Measurements from ENCODE around the gene AMHR2.
"Not testable (repeated sequence)": the region's sequence is repeated elsewhere in the genome, so short reads cannot be mapped to it uniquely, and the experiment has no call there.

The AMHR2 gene

GRCh38 chr12:53443955-53444354, 20.3 kb downstream of the AMHR2 start:
- intact Hi-C loops (cut with DNase I): no loop called here
- DNase-seq: no peak

DNA sequence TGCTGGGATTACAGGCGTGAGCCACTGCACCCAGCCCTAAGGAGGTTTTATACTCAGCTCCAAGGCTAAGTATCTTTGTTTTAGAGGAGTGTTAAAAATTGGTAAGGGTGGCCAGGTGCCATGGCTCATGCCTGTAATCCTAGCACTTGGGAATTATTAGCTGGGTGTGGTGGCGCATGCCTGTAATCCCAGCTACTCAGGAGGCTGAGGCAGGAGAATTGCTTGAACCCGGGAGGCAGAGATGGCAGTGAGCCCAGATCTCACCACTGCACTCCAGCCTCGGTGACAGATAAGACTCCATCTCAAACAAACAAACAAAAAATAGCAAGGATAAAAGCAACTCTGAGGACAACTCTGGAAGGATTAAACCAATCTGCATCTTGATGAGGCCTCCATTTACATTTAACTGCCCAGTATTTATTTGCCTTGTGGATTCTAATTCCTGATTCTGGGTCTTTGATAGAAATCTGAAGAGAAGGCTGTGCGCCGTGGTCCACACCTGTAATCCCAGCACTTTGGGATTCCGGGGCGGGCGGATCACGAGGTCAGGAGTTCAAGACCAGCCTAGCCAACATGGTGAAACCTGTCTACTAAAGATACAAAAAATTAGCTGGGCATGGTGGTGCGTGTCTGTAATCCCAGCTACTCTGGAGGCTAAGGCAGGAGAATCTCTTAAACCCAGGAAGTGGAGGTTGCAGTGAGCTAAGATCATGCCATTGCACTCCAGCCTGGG, 21.1 kb downstream of the AMHR2 start:
- intact Hi-C loops (cut with DNase I); DNase-seq: not testable (repeated sequence)

DNA sequence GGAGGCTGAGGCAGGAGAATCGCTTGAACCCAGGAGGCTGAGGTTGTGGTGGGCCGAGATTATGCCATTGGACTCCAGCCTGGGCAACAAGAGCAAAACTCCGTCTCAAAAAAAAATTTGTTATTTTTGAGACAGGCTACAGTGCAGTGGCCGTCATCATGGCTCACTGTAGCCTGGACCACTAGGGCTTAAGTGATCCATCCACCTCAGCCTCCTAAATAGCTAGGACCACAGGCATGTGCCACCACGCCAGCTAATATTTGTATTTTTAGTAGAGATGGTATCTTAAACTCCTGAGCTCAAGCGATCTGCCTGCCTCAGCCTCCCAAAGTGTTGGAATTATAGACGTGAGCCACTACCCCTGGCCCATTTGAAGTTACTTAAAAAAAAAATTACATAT, 27.3 kb downstream of the AMHR2 start:
- intact Hi-C loops (cut with DNase I): loop anchor here (5.0 kb wide), 1 partner anchor 41 kb away; no protein-coding TSS in a partner anchor

DNA sequence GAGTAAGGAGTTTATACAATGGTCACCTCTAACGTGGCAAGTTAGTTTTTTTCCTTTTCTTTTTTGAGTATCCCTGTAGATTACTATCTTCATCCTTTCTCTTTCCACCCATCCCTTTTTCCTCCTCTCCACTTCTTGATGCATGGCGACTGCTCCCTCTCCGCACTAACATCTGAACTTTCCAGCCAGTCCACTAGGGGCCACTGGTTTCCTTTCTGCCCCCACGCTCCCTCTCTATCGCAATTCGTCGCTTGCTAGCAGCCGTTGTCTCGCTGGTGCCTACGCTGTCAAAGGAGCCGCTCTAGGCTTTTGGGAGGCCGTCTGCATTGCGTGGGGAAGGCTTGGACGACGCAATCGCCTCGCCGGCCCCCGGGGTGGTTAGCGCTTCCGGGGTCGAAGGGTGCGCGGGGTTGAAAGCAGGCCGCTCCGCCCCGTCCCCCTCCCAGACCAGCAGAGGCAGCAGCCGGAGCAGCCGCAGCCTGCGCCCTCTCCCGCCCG, 28.1 kb downstream of the AMHR2 start, which contains the start of gene PCBP2:
PCBP2 (plus strand) TSS at position 442 of the 498 bp plus-strand sequence. CDS start 2,699 bp downstream, outside the sequence.
- intact Hi-C loops (cut with DNase I): loop anchor here (1.0 to 5.0 kb wide), 2 partner anchors 10 to 41 kb away; partner anchors contain the start of gene PRR13

More for the DNA sequence above, 27.3 kb downstream of the AMHR2 start:
- DNase-seq: peak in 1 of 42 donors; percentile 24

GRCh38 chr12:53452159-53453077, 28.8 kb downstream of the AMHR2 start:
- peak; percentile 72 to 95 (median 88) for DNase-seq
- intact Hi-C loops (cut with DNase I): loop anchor here (1.0 to 5.0 kb wide), 2 partner anchors 11 to 40 kb away; partner anchors contain the start of gene PRR13

More for the DNA sequence above, 28.1 kb downstream of the AMHR2 start, which contains the start of gene PCBP2:
- DNase-seq: peak; percentile 98 to 100 (median 99)

DNA sequence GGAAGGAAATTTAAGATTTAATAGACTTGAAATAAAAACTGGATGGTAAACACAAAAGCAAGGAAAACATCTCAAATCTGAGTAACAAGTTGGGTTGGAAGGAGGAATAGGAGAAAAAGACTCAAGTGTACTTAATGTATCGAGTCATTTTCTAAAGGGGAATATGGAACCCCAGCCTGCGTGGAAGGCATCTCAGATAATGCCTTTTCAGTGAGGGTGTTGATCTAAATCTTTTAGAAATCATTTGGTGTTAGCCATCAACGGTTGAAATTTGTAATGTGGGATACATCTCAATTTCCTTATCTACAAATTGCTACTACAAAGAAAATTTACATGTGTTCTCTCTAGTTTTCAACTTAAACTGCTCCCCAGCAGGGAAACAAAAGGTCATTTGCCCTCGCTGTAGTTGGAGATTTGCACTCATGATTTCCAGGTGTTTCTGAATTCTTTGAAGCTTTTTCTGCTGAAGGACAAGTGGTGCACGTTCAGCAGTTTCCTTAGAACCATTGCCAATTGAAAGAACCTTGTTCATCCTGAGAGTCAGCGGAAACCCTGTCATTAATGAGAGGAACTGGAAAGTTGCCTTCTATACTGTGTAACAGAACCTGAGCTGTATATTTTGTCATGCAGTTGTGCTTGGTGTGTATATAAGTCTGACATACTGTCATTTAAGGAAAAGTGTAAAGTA, 30.4 kb downstream of the AMHR2 start:
- intact Hi-C loops (cut with DNase I): loop anchor here (5.0 kb wide), 1 partner anchor 38 kb away; no protein-coding TSS in a partner anchor
- no peak for DNase-seq

DNA sequence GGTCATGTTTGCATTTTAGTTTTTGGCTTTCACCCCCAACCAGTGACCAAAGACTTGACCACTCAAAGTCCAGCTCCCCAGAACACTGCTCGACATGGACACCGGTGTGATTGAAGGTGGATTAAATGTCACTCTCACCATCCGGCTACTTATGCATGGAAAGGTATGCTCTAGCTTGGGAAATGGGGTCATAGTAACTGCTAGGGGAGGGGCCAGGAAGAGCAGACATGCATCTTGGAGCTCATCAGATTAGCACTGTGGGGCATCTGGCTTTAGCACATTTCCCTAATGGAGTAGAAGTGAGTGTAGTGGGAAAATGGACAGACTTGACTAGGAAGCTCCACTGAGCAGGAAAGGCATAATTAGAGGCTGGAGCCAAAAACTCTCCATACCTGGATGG, 31.1 kb downstream of the AMHR2 start:
- DNase-seq: no peak
- intact Hi-C loops (cut with DNase I): loop anchor here (5.0 kb wide), 1 partner anchor 38 kb away; no protein-coding TSS in a partner anchor

DNA sequence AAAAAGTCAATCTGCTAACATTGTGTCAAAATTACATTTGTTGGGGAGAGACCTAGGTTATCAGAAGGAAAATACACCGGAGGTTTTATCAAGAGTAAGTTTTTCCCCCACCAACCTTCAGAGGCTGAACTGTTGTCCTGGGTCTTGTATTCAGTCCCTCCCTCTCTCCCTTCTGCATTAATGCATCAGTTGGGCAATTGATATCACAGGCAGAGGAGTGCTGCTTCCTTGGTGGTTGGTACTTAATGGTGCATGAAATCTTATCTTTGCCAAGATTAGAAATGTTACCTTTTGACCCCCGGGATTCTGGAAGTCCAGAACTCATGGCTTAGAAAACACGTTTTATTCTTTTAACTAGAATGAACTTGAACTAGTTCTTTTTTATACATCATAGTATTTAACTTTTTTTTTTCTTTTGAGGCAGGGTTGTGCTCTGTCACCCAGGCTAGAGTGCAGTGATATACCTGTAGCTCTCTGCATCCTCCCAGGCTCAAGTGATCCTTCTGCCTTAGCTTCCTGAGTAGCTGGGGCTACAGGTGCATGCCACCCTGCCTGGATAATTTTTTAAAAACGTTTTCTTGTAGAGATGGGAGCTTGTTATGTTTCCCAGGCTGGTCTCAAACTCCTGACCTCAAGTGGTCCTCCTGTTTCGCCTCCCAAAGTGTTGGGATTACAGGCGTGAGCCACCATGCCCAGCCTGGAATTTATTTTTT, 33.2 kb downstream of the AMHR2 start:
- DNase-seq: no peak
- intact Hi-C loops (cut with DNase I): no loop called here

DNA sequence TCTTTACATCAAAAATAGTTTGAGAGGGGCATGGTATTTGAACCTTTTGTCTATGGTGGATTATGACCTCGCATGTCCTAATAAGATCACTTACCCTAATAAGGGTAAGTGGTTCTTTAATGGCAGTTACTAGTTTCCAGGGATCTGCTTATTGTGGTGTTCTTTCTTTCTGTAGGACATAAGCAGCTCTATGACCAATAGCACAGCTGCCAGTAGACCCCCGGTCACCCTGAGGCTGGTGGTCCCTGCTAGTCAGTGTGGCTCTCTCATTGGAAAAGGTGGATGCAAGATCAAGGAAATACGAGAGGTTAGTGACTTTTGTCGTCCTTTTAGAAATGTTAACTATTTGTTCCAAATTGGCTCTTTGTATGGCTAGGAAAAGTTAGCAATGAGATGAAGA, 35.4 kb downstream of the AMHR2 start:
- intact Hi-C loops (cut with DNase I): no loop called here
- no peak for DNase-seq

DNA sequence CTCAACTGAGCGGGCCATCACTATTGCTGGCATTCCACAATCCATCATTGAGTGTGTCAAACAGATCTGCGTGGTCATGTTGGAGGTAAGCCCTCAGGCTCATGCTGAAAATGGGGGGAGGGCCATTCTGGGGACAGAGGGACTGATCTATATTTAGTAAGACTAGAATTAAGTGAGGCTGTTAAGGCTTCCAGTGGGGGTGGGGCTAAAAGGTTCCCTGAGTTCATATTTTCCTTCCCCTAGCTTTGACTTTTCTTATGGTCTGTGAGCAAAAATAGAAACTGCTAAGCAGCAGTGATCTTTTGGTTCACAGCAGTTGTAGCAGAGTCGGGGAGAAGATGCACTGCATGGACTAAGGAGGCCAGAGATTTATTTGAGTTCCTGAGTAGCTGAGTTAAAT, 37.4 kb downstream of the AMHR2 start:
- intact Hi-C loops (cut with DNase I): no loop called here
- no peak for DNase-seq

DNA sequence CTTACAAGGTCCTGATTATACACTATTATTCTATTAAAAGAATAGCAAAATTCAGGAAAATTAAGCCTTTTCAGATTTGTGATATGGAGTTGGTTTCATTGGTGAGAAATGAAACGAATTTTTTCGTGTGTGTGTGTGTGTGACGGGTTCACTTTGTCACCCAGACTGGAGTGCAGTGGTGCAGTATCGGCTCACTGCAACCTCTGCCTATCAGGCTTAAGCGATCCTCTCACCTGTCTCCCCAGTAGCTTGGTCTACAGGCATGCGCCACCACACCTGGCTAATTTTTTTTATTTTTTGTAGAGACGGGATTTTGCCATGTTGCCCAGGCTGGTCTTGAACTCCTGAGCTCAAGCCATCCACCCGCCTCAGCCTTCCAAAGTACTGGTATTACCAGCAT, 37.9 kb downstream of the AMHR2 start:
- intact Hi-C loops (cut with DNase I): no loop called here
- DNase-seq: no peak

DNA sequence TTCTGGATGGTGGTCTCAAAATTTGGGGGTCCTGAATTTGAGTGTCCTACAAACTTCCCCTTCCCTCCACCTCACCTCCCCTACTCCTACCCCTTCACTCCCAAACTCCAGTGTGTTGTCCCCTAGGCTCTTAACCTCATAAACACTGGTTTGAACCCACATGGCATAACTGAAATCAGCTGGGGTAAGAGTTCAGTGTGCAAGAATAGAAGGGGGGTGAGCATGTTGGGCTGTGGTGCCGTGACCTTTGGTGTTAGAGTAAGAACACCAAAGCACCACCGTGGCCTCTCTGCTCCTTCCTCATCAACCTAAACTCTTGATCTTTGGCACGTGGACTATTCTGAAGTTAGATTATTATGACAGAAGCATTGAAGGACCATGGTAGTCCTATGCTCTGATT, 39.3 kb downstream of the AMHR2 start:
- intact Hi-C loops (cut with DNase I): no loop called here

DNA sequence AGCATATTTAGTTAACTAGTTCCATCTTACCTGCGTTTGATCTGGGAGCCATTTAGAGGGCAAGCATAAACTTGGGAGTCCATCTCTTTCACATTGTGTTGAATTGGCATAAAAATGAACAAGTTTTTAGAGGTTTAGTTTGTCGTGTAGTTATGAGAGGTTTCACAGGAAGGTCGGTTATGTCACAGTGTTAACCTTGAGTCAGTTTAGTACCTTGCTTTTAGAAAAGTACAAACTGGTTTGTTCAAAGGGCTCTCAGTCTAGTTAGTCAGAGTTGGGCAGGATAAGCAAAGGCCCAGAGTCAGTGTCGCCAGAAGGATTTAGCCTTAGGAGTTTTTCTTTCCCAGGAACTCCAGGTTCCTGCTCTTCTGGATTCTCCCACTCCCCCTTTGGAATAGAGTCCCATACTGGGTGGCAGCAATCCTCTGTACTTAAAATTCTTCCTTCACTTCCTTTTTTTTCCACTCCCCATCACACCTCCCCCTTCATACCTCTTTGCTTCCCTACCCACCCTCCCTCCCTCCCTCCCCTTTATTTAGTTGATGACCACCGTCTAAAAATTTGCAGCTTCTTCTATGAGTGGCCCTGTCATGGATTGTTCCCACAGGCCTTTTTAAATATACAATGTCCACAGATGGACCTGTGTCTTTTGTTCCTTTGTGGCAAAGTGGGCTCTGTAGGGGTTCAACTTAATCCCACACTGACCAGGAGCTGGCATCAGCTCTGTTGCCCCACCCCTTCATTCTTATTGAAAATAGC, 40.3 kb downstream of the AMHR2 start:
- intact Hi-C loops (cut with DNase I): no loop called here
- DNase-seq: no peak

More for the DNA sequence above, 39.3 kb downstream of the AMHR2 start:
- no peak for DNase-seq

- intact Hi-C loops (cut with DNase I): no loop called here
- no peak for DNase-seq
Observed at GRCh38 chr12:53464685-53465418, 41.2 kb downstream of the AMHR2 start.

GRCh38 chr12:53465679-53466078, 42.0 kb downstream of the AMHR2 start:
- intact Hi-C loops (cut with DNase I): no loop called here
- no peak for DNase-seq

DNA sequence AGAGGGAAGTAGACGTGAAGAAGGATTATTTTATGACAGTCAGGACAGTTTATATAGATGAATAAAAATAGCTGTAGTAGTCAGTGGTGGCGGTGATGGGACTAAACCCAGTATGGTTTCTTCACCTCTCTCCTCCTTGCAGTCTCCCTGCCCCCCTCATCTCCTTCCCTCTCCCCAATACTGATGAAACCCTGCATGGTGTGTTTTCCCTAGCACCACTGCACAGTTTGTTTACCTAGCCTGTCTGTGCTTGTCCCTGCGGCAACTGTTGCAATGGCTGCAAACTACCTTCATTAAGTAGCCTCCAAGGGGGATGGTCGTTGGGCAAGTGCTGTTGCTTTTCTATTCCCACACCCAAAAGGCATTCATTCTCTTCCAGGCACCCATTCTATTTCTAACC, 43.0 kb downstream of the AMHR2 start:
- intact Hi-C loops (cut with DNase I): no loop called here
- DNase-seq: no peak

GRCh38 chr12:53467082-53467481, 43.4 kb downstream of the AMHR2 start:
- DNase-seq: no peak
- intact Hi-C loops (cut with DNase I): no loop called here
